Fibroblast of mammary gland (primary cell): ENCODE results near the gene RIN1.
A peak's percentile ranks its signal among the peaks of the same experiment; 100 is the strongest.

ENCODE experiments used
- DNase-seq: peaks from one replicate; pipeline ENCODE4 v3.0.0-alpha.2; 2010; ENCODE audit warnings: low read depth
- H3K4me3 ChIP-seq: 2 replicates; pipeline ENCODE4 v1.5.1; 2011; ENCODE audit warnings: low read depth, mild to moderate bottlenecking, low read length, moderate library complexity; ENCODE audit not compliant: control insufficient read depth
- CTCF ChIP-seq: conservative IDR thresholded peaks from 2 replicates; pipeline ENCODE4 v1.5.1; 2011; ENCODE audit warnings: low read depth, low read length, inconsistent platforms; ENCODE audit not compliant: control insufficient read depth, insufficient read depth

Gene RIN1

GRCh38 chr11:66335531-66336233 lies 552 bp downstream of the RIN1 start:
- no peak for TF ChIP-seq CTCF
- peak overlapping the region; percentile 87 for H3K4me3 ChIP-seq
- peak; percentile 69 for DNase-seq

- no peak for TF ChIP-seq CTCF
- no peak for DNase-seq
- H3K4me3 ChIP-seq, result peak overlapping the region; percentile 87
Measured at GRCh38 chr11:66334605-66335442, 1.4 kb downstream of the RIN1 start.

- DNase-seq, result no peak
- H3K4me3 ChIP-seq, result peak overlapping the region; percentile 6
- no peak for TF ChIP-seq CTCF
Measured at GRCh38 chr11:66333896-66334604, 2.2 kb downstream of the RIN1 start.

GRCh38 chr11:66333220-66333877 lies 2.9 kb downstream of the RIN1 start:
- no peak for TF ChIP-seq CTCF
- no peak for DNase-seq
- H3K4me3 ChIP-seq, result no peak overlapping the region

GRCh38 chr11:66332371-66333219 lies 3.6 kb downstream of the RIN1 start:
- no peak overlapping the region for H3K4me3 ChIP-seq
- no peak for DNase-seq
- TF ChIP-seq CTCF, result no peak
